ENCODE data around the gene ZBED6.

DNA sequence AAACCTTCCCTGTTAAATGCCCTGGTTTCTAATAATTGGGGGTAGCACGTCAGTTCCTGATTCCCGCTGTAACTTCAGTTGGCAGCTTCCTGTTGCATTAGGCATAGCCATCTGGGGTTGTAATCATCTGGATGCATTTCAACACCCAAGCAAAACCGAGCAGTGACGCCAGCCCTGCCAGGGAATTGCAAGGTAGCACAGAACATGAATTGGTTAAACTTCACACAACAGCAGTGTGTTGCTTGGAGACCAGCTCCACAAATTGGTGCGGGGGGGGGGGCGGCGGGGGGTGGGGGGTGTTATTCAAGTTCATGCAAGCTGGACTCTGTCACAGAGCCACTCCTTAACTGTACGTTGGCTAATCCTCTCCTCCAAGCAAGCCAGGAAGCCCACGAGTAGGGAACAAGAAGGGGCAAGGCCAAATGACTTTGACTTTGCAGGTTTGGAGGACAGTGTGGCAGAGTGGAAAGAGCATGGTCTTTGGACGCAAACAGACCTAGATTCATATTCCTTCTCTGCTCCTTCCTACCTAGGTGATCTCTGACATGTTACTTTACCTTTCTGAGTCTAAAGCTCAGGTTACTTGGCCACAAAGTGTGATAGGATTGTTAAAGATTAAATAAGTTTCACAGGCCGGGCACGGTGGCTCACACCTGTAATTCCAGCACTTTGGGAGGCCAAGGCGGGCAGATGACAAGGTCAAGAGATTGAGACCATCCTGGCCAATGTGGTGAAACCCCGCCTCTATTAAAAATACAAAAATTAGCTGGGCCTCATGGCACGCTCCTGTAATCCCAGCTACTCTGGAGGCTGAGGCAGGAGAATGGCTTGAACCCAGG, 25.7 kb upstream of the ZBED6 start:
- TF ChIP-seq, protein P1, sequence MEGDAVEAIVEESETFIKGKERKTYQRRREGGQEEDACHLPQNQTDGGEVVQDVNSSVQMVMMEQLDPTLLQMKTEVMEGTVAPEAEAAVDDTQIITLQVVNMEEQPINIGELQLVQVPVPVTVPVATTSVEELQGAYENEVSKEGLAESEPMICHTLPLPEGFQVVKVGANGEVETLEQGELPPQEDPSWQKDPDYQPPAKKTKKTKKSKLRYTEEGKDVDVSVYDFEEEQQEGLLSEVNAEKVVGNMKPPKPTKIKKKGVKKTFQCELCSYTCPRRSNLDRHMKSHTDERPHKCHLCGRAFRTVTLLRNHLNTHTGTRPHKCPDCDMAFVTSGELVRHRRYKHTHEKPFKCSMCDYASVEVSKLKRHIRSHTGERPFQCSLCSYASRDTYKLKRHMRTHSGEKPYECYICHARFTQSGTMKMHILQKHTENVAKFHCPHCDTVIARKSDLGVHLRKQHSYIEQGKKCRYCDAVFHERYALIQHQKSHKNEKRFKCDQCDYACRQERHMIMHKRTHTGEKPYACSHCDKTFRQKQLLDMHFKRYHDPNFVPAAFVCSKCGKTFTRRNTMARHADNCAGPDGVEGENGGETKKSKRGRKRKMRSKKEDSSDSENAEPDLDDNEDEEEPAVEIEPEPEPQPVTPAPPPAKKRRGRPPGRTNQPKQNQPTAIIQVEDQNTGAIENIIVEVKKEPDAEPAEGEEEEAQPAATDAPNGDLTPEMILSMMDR (IDR thresholded peaks at IDR 0.05; ENCODE audit: poor library complexity): no peak
- TF ChIP-seq EZH2 (IDR thresholded peaks at IDR 0.05; ENCODE audit: borderline replicate concordance): no peak
- TF ChIP-seq EZH2phosphoT487 (IDR thresholded peaks at IDR 0.05; ENCODE audit: low read depth, severe bottlenecking, unreplicated experiment): no peak
